Fibroblast of lung (primary cell): ENCODE data around the gene ZNF296.

ENCODE experiments used
- EZH2 ChIP-seq: IDR thresholded peaks from 2 replicates; pipeline ENCODE4 v1.5.1; 2012; ENCODE audit warnings: low read length, control low read depth, mild to moderate bottlenecking; ENCODE audit errors: missing control alignments
- TF ChIP-seq, protein P1 (sequence below), 2 donors: IDR thresholded peaks in 1 of 2; conservative IDR thresholded peaks in 1 of 2; 1 replicate in 1 of 2; 2 replicates in 1 of 2; pipeline ENCODE4 v1.5.1; 2011 to 2012; ENCODE audit warnings: low read length in 2 of 2, control low read depth in 1 of 2, inconsistent platforms in 1 of 2, low read depth in 1 of 2, mild to moderate bottlenecking in 1 of 2

DNA sequence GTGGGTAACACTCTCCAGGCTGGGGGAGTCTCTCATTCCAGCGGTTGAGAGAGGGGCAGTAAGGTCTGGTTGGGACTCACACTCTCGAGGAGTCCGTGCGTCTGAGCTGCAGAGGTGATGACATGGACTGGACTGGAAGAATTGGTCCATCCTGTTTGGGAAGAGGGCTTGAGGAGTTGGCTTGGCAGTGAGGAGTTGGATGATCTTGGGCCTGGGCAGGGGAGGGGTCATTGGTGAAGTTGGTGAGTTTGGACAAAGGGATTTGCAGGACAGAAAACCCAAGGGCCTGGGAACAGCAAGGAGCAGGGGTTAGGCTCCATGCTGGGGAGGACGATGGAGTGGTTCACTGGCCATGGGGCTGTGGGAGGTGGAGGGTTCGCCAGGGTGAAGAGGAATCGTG, 20.4 kb upstream of the ZNF296 start:
- TF ChIP-seq, protein P1, sequence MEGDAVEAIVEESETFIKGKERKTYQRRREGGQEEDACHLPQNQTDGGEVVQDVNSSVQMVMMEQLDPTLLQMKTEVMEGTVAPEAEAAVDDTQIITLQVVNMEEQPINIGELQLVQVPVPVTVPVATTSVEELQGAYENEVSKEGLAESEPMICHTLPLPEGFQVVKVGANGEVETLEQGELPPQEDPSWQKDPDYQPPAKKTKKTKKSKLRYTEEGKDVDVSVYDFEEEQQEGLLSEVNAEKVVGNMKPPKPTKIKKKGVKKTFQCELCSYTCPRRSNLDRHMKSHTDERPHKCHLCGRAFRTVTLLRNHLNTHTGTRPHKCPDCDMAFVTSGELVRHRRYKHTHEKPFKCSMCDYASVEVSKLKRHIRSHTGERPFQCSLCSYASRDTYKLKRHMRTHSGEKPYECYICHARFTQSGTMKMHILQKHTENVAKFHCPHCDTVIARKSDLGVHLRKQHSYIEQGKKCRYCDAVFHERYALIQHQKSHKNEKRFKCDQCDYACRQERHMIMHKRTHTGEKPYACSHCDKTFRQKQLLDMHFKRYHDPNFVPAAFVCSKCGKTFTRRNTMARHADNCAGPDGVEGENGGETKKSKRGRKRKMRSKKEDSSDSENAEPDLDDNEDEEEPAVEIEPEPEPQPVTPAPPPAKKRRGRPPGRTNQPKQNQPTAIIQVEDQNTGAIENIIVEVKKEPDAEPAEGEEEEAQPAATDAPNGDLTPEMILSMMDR (conservative IDR thresholded peaks at IDR 0.05 in 1 of 2, IDR thresholded peaks at IDR 0.05 in 1 of 2; ENCODE audit: low read depth in 1 of 2, low read length in 2 of 2): no peak
- no peak for TF ChIP-seq EZH2
